ENCODE measurements around the gene CACNA1C.

Gene CACNA1C

DNA sequence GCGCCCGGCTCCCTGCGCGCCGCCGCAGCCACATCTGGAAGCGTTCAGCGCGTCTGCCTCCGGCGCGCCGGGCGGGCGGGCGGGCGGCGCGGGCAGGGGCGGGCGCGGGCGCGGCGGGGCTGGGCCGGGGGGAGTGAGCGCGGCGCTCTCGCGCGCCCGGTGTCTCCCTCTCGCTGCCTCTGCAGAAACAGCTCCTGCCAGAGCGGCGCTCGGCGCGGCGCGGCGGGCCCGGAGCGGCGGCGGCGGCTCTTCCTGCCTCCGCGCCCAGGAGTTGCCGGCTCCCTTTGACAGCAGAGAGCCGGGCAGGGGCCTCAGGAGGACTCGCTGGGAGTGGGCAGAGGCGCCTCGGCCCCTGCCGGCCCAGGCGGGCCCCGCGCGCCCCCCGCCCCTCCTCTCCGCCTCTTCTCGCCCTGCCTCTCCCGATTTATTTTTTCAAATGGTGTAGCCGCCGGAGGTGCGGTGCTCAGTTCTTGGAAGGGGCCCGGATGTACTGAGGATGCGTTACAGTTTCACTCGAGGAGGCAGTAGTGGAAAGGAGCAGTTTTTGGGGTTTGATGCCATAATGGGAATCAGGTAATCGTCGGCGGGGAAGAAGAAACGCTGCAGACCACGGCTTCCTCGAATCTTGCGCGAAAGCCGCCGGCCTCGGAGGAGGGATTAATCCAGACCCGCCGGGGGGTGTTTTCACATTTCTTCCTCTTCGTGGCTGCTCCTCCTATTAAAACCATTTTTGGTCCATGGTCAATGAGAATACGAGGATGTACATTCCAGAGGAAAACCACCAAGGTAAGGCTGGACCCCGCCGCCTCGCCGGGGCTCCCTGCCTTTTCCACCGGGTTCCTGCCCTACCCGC, at the start of gene CACNA1C:
TSS of gene CACNA1C (plus strand) at position 162 of the 853 bp plus-strand sequence. CDS start at position 738, 576 bp downstream.
- DNase-seq = peak in 1 of 2 donors; percentile 34

DNA sequence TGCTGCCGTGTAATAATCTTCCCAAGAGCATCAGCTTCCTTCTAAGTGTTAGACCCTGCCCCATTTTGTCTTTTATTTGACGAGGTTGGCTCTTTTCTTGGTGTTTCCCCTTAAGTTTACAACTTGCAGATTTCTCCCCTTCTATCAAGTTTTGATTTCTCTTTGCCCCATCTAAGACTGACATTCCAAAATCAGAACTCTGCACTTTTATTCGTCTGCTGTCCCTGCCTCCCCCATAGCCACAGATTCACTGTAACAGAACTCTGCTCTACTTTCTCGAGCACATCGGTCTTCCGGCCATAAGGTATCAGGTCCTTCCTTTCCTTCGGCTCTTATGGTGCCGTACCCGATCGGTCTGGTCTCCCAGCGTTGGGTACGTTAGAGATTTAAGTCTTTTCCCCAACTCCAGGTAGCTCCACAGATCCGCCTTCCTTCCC, 49.1 kb upstream of the CACNA1C start:
- no peak for DNase-seq

DNA sequence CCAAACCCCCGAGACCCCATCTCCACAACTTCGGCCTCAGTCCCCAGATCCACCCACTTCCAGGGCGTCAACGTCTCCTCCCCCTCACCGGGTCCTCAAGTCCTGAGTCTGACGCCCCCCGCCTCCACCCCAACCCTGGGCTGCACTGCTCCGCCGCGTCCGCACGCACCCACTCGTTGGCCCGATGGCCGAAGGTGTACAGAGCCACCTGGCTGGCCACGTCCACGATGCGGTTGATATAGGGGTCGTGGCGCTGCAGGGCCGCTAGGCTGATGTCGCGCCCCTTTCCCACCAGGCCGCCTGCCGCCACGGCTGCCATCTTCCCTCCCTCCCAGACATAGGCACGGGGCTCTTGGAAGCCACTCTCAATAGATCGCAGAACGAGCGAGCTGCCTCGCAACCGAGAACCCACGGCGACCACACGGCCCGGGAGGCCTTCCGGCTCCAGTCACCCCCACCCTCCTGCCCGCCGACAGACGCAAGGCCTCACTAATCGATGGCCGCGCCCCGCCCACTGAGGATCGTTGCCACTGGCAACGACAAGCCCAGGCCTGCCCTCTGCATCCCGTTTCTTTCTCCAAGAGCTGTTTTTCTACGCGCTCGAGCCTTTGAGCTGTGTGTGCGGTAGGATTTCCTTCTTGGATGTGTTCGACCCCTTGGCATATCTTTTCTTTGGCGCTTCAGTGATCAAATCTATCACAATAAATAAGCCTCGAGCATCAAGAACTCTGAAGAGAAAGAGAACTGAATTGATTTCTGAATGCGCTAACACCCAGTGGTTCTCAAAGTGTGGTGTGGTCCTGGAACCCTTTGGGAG, 48.5 kb upstream of the CACNA1C start, which contains the start of gene DCP1B:
TSS of gene DCP1B (minus strand) at position 345 of the 817 bp plus-strand sequence. CDS start at position 319, 26 bp downstream.
- DNase-seq = peak; percentile 93 to 94

DNA sequence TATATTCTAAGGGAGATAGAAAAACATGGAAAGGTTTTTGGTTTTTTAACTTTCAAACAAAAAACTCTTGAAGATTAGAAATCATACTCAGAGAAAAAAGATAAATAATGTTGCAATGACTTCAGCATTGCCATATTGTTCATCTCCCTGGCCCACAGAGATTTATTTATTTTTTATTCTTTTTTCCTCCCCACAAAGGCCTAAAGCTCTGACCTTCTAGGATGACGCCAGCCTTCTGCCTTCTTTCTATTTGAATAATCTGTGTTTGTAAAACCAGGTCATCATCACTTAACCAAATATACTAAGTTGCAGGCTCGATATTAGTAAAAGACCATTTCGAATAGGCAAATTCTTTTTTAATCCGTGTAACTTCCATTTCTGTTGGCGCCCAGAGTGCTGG, 44.1 kb upstream of the CACNA1C start:
- no peak for DNase-seq

DNA sequence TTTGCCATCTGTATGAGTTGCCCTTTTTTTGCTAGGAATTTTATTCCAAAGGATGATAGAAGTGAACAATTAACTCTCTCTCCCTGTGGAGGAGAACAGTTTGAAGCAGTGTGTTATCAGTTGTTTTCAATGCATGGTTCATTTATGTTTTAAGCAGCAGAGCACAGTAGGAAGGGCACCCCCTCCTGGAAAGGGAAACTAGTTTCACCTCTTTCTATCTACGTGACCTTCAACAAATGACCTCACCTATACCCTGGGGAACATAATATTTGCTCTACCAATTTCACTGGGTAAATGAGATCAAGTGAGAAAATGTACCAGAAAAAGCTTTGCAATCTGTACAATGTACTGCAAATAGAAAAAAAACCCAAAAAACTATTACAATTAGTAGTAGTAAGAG, 43.2 kb upstream of the CACNA1C start:
- no peak for DNase-seq

DNA sequence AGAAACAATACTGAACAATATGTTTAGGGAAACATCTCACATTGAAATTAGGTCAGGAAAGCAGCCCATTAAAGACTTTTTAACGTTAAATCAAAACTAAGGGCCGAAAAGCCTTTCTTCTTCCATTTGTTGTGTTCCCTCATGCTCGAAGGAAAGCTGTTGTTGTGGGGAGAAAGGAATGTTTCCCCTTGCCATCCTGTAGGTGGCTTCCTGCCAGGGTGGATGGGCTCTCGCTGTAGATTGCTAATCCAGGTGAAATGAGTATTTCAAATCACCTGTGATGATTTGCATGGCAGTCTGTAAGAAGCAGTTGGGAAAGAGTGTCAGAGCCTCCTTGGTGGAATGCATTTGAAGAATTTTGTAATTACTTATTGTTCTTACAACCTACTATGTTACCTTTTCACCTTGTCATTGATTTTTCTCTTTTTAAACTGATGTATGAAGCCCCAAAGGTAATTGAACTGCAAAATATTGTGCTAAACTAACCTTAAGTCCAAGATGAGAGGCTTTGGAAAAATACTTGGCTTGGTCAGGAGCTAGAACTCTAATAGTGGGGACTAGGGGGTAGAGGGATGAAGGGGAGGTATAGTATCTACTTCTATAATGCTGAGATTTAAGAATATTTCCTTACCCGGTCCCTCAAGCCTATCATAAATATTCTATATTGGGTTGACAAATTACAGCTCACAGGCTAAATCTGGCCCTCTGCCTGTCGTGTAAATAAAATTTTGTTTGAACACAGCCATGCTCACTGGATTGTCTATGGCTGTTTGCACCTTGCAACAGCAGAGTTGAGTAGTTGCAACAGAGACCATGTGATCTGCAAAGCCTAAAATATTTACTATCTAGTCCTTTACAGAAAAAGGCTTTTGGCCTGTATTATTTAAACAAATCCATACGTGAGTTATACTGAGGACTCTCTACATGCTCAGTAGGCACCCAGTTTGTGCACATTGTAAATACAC, 40.9 kb upstream of the CACNA1C start:
- no peak for DNase-seq

DNA sequence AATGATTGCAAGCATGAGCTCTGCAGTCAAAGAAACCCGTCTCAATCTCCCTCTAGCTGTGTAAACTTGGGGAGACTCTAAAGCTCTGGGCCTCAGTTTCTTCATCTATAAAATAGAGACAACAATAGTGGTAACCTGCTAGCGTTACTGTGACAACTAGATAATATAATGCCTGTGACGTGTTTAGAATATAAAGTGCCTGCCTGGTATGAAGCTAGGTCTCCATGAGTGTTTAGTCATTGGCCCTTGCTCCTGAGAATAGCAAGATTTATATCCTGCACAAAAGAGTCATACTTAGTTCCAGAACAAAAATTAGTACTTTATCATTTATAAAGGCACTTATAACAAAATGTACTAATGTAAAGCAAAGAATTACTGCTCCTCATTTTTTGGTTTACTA, 39.7 kb upstream of the CACNA1C start:
- DNase-seq = no peak

DNA sequence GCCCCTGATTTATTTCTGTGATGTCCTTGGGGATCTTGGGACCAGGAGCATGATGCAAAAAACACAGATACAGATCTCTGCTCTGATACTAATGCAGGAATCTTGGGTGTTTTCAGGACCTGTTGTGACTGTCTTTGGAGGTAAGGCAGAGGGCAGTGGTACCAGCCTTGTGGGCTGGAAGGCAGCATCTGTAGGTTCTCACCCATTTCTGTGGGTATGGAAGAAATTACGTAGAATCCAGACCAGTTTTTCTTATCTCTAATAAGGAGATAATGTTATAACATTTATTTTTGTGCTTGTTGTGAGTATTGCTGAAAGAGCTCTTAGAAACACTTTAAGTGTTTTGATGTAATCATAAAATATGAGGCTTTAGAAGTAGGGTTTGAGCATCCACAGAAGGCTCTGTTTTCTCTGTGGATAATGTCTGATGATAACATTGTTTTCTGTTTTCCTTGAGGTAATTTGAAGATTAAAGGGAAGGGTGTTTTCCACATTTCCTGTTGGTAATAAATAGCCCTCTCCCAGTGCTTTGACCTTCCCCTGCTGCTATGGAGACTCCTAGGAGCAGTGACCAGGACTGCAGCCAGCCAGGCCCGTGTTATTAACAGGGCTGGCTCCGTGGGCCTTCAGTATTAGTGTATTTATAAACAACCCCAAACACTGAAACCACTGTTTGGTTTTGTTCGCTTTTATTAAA, 39.1 kb upstream of the CACNA1C start:
- no peak for DNase-seq

DNA sequence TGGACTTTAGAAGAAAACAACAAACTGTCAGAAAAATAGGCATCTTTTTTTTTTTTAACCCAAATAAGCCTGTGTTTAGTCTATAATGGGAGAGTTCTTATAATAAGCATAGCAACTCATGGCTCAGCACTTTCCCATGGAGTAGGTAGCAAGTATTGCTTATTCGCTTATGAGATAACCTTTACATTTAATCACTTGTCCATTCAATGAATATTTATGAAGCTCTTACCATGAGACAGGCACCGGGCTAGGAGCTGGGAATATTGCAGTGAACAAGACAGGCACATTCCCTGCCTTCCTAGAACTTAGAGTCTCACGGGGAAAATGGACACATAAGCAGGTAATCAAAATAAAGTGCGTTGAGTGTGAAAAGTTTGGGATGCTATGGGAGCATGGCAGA, 38.6 kb upstream of the CACNA1C start:
- no peak for DNase-seq

DNA sequence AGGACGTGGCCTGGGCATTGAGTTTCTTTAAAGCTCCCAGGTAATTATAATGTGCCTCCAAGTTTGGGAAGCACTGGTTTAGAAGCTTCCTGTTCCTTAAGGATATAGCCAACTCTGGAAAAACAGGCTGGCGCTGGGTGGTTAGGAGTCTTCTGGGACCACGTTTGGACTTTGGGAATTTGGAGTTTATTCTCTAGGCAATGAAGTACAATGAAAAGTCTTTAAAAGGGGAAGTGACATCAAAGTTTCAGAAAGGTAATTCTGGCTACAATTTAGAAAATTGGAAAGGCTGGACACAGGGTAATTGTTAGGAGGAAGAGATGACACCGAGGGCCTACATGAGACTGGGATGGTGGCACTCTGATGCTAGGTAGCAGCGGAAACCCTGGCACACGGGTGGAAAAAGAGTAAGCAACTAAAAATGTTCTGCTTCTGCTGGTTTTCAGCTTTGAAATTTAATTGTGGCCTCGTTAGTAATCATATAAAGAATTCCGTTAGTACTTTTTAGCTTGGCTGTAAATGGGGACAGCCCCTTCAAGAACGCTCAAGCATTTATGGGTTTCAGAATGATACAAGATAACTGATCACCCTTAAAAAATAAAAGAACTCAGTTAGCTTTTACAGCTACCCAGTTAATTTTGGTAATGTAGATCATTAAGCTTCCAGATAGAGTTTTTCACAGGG, 35.8 kb upstream of the CACNA1C start:
- no peak for DNase-seq

DNA sequence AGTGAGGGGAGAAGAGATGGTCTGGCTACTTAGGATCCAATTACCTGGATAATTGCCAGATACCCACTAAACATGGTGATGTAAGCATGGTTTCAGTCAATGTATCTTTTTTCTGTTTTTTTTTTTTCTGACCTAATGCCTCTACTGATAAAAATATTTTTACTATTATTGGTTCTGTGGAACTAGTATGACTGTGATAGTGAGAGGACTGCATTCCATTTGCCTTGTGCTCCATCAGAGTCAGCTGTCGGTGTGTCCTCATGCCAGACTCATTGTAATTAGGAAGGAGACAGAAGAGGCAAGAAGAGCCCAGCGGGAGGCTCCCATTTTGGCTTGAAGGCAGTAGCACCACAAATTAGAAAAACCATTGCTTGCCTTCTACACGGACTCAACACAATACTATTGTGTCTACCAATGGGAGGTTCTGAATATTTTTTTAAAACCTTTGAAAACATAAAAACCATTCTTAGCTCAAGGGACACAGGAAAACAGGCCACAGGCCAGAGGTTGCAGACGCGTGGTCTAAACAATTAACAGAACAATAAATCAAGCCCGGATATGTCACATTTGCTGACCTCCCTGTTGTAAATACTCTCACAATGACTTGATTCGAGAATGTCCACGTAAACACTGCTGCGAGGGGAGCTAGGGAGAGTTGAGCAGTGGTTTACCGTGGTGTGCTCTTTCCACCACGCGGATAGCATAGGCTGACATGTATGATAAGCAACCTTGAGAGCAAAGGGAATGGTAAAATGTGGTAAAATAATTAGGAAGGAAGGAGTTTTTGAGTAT, 35.0 kb upstream of the CACNA1C start:
- no peak for DNase-seq

DNA sequence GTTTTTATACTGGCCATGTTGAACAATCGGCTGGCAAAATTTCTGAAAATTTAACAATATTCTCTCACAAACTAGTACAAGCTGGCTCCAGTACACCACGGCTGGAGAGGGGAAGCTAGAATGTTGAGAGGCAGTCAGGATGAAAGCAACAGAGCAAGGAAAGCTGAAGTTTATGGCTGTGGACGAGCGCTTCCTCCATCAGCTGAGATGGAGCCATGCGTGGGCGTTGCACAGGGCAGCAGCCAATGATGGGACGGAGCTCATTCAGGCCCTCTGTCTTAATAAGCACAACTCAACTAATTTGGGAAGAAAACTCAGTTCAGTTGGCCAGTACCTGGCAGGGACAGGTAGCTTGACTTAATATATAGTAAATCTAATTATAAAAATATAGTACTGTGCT, 34.4 kb upstream of the CACNA1C start:
- DNase-seq = no peak

DNA sequence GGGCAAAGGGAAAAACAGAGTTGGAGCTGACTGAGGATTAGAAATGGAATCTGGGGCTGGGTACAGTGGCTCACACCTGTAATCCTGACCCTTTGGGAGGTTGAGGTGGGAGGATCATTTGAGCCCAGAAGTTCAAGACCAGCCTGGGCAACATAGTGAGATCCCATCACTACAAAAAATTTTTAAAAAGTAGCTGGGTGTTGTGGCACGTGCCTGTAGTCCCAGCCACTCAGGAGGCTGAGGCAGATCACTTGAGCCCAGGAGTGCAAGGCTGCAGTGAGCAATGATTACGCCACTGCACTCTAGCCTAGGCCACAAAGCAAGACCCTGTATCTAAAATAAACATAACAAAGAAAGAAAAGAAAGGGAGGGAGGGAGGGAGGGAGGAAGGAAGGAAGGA, 33.7 kb upstream of the CACNA1C start:
- DNase-seq = no peak

DNA sequence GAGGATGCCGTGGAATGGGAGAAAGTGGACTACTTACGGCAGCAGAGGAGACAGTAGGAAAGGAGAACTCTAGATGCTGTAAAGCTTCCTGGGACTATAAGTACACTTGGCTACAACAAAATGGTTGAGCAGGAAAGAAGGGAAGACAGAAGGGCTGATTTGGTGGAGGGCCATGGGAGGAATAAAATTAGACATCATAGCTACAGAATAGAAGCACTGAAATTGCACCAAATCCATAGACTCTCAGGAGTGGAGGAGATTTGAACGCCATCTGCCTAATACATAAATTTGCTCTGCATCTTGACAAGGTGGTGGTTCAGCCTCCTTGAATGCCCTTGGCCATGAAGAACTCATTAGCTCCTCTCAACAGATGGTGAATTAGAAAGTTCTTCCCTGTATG, 32.3 kb upstream of the CACNA1C start:
- DNase-seq = no peak

DNA sequence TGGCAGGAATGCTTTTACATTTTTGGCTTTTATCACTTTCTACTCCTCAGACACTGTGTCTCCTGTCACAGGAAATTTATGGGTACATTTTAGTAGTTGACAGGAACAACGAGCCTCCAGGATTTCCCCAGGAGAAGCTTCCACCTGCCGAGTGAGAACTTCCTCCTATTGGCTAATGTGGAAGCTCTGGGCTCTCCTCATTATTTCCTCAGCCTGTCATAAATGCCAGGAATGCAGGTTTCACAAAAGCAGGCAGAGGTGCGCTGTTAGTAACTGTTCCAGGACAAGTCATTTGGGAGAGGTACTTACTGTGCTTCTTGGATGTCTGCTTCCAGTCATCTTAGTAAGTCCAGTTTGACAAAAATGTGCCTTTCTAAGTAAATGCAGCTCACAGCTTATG, 29.4 kb upstream of the CACNA1C start:
- DNase-seq = no peak

DNA sequence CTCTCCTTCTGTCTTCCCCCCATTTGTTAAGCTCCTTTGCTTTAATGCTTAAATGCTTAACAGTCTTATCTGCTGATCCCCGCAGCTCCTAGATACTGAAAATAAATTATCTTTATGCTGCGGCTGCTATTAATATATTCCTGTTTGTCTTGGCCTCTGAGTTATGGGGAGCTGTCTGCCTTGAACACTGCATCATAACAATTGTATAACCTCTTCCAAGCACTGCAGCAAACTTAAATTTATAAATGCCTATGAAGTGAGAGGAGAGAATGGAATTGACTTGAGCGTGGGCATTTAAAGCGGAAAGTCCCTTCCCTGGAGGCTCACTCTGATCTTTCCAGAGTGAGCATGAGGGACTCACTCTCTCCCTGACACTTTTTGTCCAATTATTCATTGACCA, 25.4 kb upstream of the CACNA1C start:
- no peak for DNase-seq

DNA sequence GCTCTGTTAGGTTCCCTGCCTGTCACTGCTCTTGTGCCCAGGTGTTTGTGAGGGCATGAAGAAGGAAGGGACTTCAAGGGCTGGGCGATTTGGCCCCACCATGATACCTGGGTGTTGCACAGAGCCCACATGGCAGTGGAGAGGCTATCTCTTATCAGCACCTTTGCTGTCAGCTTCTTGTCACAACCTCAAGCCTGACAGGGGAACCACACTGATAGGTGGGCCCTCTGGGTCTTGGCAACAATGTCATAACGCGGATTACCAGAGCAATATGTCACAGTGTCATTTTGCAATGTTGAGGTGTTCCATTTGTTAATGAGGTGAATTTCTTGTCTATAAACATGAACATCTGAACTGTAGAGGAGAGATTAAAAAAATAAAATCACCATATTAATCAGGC, 22.9 kb upstream of the CACNA1C start:
- no peak for DNase-seq

DNA sequence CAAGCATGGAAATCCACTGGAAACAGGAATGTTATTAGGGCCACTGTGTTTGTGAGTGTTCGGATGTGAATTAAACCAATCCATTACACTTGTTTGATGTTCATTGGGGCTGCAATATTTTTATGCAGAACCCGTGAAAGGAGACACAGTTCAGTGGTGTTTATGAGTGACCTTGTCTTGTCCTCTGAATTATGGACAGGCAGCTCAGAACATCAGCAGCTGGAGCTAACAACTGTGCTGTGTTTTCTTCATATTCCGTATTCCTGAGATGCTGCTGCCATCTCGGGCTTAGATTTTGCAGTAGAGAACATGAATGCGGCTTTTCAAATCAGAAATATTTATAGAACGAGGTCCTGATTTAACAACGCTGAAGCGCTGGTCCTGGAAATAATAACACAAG, 20.3 kb upstream of the CACNA1C start:
- no peak for DNase-seq

DNA sequence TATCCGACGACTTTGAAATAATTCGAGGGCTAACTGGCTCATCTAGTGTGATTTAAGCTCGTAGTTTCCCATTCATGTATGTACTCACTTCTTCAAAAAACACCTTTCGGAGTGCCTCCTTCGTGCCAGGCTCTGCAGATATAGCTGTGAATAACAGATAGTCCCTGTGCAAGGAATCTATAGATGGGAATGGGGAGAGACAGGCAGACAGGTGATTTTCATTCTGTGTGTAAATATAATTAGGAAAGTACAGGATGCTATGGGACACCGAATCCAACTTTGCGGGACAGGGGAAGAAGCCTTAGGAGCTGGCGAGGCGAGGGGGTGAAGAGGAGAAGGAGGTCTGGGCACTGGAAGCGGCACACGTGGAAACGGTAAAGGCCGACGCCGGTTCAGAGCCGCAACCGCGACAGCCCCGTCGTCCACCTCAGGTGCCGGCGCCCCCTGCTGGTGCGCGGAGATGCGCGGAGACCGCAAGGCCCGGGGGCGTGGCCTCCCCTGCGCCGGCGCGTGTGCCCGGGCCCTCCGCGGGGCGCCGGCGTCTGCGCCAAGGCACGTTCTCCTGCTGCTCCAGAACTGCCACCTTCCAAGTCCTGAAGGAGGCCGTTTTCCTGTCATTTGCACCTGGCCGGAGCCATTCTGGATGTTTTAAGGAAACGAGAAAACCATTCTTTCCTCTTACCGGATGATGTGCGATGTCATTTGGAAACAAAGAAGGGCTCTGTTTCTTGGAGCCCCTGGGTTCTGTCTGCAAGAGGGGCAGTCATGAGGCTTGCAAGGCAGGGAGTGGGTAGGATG, 18.0 kb upstream of the CACNA1C start:
- peak; percentile 82 to 85 for DNase-seq

All from CD4-positive, alpha-beta T cell treated with Interleukin-1 beta for 1 hour (primary cell).